ENCODE results near the gene PREB.

Gene PREB

GRCh38 chr2:27086090-27086723 lies 48.2 kb downstream of the PREB start:
- peak; percentile 51 for TF ChIP-seq CTCF (IDR thresholded peaks at IDR 0.05; ENCODE audit: low read depth, low read length)
- peak; percentile 75 for DNase-seq (ENCODE audit: extremely low read depth, low read depth)

- peak; percentile 42 for DNase-seq (ENCODE audit: extremely low read depth, low read depth)
- TF ChIP-seq CTCF (IDR thresholded peaks at IDR 0.05; ENCODE audit: low read depth, low read length): peak; percentile 59
Measured at GRCh38 chr2:27085673-27086089, 48.8 kb downstream of the PREB start.

GRCh38 chr2:27085062-27085672 lies 49.3 kb downstream of the PREB start:
- TF ChIP-seq CTCF (IDR thresholded peaks at IDR 0.05; ENCODE audit: low read depth, low read length): no peak
- no peak for DNase-seq (ENCODE audit: extremely low read depth, low read depth)

GRCh38 chr2:27084297-27085061 lies 50.0 kb downstream of the PREB start:
- no peak for DNase-seq (ENCODE audit: extremely low read depth, low read depth)
- TF ChIP-seq CTCF (IDR thresholded peaks at IDR 0.05; ENCODE audit: low read depth, low read length): no peak

- DNase-seq (ENCODE audit: extremely low read depth, low read depth): no peak
Measured at GRCh38 chr2:27083410-27084296, 50.8 kb downstream of the PREB start.

GRCh38 chr2:27082773-27083409 lies 51.5 kb downstream of the PREB start:
- no peak for TF ChIP-seq CTCF (IDR thresholded peaks at IDR 0.05; ENCODE audit: low read depth, low read length)
- DNase-seq (ENCODE audit: extremely low read depth, low read depth): no peak

More at GRCh38 chr2:27083410-27084296, 50.8 kb downstream of the PREB start:
- no peak for TF ChIP-seq CTCF (IDR thresholded peaks at IDR 0.05; ENCODE audit: low read depth, low read length)
